Esophagus (tissue), 2 donors: ENCODE measurements around the gene VWDE. TPM values are rescaled to one million over a fixed set of nuclear protein-coding genes. Genes with fewer than 3 reads are reported as not detected.

ENCODE experiments used
- H3K27ac ChIP-seq, 2 donors: one replicate each; pipeline ENCODE4 v1.5.1; 2013; ENCODE audit warnings: low read depth in 2 of 2, mild to moderate bottlenecking in 2 of 2, inconsistent platforms in 1 of 2, low read length in 1 of 2, moderate library complexity in 1 of 2
- H3K27me3 ChIP-seq, 2 donors: one replicate each; pipeline ENCODE4 v1.6.1; 2013; ENCODE audit warnings: low read length in 2 of 2, control low read depth in 1 of 2, mild to moderate bottlenecking in 1 of 2; ENCODE audit not compliant: insufficient read depth in 2 of 2, control insufficient read depth in 1 of 2
- H3K36me3 ChIP-seq, 2 donors: one replicate each; pipeline ENCODE4 v1.6.1; 2013; ENCODE audit warnings: low read length in 1 of 2; ENCODE audit not compliant: control insufficient read depth in 2 of 2, insufficient read depth in 2 of 2
- H3K4me1 ChIP-seq, 2 donors: one replicate each; pipeline ENCODE4 v1.6.1; 2013; ENCODE audit warnings: low read length in 1 of 2; ENCODE audit not compliant: control insufficient read depth in 2 of 2, insufficient read depth in 2 of 2
- H3K4me3 ChIP-seq, 2 donors: one replicate each; pipeline ENCODE4 v1.5.1; 2013; ENCODE audit warnings: low read length in 2 of 2, mild to moderate bottlenecking in 2 of 2, low read depth in 1 of 2, moderate library complexity in 1 of 2
- H3K9me3 ChIP-seq, 2 donors: one replicate each; pipeline ENCODE4 v1.6.1; 2013; ENCODE audit warnings: mild to moderate bottlenecking in 2 of 2, low read depth in 1 of 2, low read length in 1 of 2, moderate library complexity in 1 of 2; ENCODE audit not compliant: control insufficient read depth in 2 of 2, insufficient read depth in 1 of 2
- WGBS, 2 donors: extraction: QIAGEN DNeasy Blood & Tissue Kit; methylation state at CpG; one replicate each; pipeline ENCODE4 v1.1.7; 2013; 5-methylcytosine and 5-hydroxymethylcytosine counted together
- polyA plus RNA-seq, 2 donors: library from polyadenylated mRNA; stranded (reverse); fragments of 200-250 nt; gene quantifications; one replicate each; pipeline ENCODE4 v1.2.3, GENCODE V29; 2013
- donor health status: healthy with polysubstance abuse.
- donor health status: Bipolar disorder and iron deficiency.

The VWDE gene
- polyA plus RNA-seq, 2 donors: 0.20 to 2.8 TPM

- Histone ChIP-seq H3K36me3 (no peaks in the 10 kb centered on the region), H3K9me3 (no peaks in the 10 kb centered on the region), H3K4me1 (no peaks in the 10 kb centered on the region), H3K4me3 (no peak overlapping the region), H3K27ac (no peak overlapping the region), H3K27me3 (no peaks in the 10 kb centered on the region)
- 89 to 97% methylated on average over 2 of the region's 2 CpGs for WGBS, 2 donors
Observed at GRCh38 chr7:12320987-12321647, 82.5 kb downstream of the VWDE start.

GRCh38 chr7:12320241-12320986, 83.3 kb downstream of the VWDE start:
- no peak overlapping the region for H3K27ac ChIP-seq
- no peaks in the 10 kb centered on the region for H3K27me3 ChIP-seq
- WGBS, 2 donors: 51 to 59% methylated on average over 2 of the region's 2 CpGs
- no peaks in the 10 kb centered on the region for H3K36me3 ChIP-seq
- no peaks in the 10 kb centered on the region for H3K4me1 ChIP-seq
- H3K4me3 ChIP-seq: no peak overlapping the region
- H3K9me3 ChIP-seq: no peaks in the 10 kb centered on the region

GRCh38 chr7:12317675-12318074, 86.0 kb downstream of the VWDE start:
- Histone ChIP-seq H3K4me1 (no peaks in the 10 kb centered on the region), H3K4me3 (no peak overlapping the region), H3K36me3 (no peaks in the 10 kb centered on the region), H3K9me3 (no peaks in the 10 kb centered on the region), H3K27me3 (no peaks in the 10 kb centered on the region), H3K27ac (no peak overlapping the region)
- 90 to 93% methylated on average over 1 of the region's 1 CpG for WGBS, 2 donors

- Histone ChIP-seq H3K4me3 (no peak overlapping the region), H3K27me3 (no peaks in the 10 kb centered on the region), H3K36me3 (no peaks in the 10 kb centered on the region), H3K27ac (no peak overlapping the region), H3K4me1 (no peaks in the 10 kb centered on the region), H3K9me3 (no peaks in the 10 kb centered on the region)
- 82 to 85% methylated on average over 3 of the region's 3 CpGs for WGBS, 2 donors
Observed at GRCh38 chr7:12316925-12317324, 86.7 kb downstream of the VWDE start.

- Histone ChIP-seq H3K27me3 (no peaks in the 10 kb centered on the region), H3K4me1 (no peaks in the 10 kb centered on the region), H3K4me3 (no peak overlapping the region), H3K9me3 (no peaks in the 10 kb centered on the region), H3K36me3 (no peaks in the 10 kb centered on the region), H3K27ac (no peak overlapping the region)
Observed at GRCh38 chr7:12315049-12315448, 88.6 kb downstream of the VWDE start.

GRCh38 chr7:12314199-12314598, 89.5 kb downstream of the VWDE start:
- H3K36me3 ChIP-seq: no peaks in the 10 kb centered on the region
- no peaks in the 10 kb centered on the region for H3K4me1 ChIP-seq
- no peak overlapping the region for H3K27ac ChIP-seq
- H3K4me3 ChIP-seq: no peak overlapping the region
- H3K27me3 ChIP-seq: no peaks in the 10 kb centered on the region
- H3K9me3 ChIP-seq: no peaks in the 10 kb centered on the region

- no peaks in the 10 kb centered on the region for H3K9me3 ChIP-seq
- H3K27ac ChIP-seq: no peak overlapping the region
- H3K4me3 ChIP-seq: no peak overlapping the region
- H3K36me3 ChIP-seq: no peaks in the 10 kb centered on the region
- peaks cover 0 to 4% of the 10 kb centered on the region in 2 donors for H3K4me1 ChIP-seq
- no peaks in the 10 kb centered on the region for H3K27me3 ChIP-seq
Observed at GRCh38 chr7:12305502-12305901, 98.2 kb downstream of the VWDE start.

- WGBS, 2 donors: 28 to 48% methylated on average over 4 of the region's 4 CpGs
Observed at GRCh38 chr7:12303495-12303894, 100.2 kb downstream of the VWDE start.

GRCh38 chr7:12303062-12303461, 100.6 kb downstream of the VWDE start:
- H3K36me3 ChIP-seq: no peaks in the 10 kb centered on the region
- no peaks in the 10 kb centered on the region for H3K27me3 ChIP-seq
- peak overlapping the region in 1 of 2 donors; percentile 17 for H3K4me3 ChIP-seq
- WGBS, 2 donors: 41 to 48% methylated on average over 2 of the region's 2 CpGs
- H3K4me1 ChIP-seq: peaks cover 0 to 4% of the 10 kb centered on the region in 2 donors
- no peaks in the 10 kb centered on the region for H3K9me3 ChIP-seq
- peak overlapping the region in 1 of 2 donors; percentile 43 for H3K27ac ChIP-seq

More at GRCh38 chr7:12303495-12303894, 100.2 kb downstream of the VWDE start:
- Histone ChIP-seq H3K27ac (no peak overlapping the region), H3K9me3 (no peaks in the 10 kb centered on the region), H3K4me3 (peak overlapping the region in 1 of 2 donors; percentile 17), H3K36me3 (no peaks in the 10 kb centered on the region), H3K4me1 (peaks cover 0 to 4% of the 10 kb centered on the region in 2 donors), H3K27me3 (no peaks in the 10 kb centered on the region)

- Histone ChIP-seq H3K4me1 (peaks cover 0 to 11% of the 10 kb centered on the region in 2 donors), H3K27ac (no peak overlapping the region), H3K36me3 (no peaks in the 10 kb centered on the region), H3K9me3 (peaks cover 0 to 2% of the 10 kb centered on the region in 2 donors), H3K4me3 (no peak overlapping the region), H3K27me3 (no peaks in the 10 kb centered on the region)
- WGBS, 2 donors: 79 to 96% methylated on average over 4 of the region's 4 CpGs
Observed at GRCh38 chr7:12300415-12300814, 103.2 kb downstream of the VWDE start.
